SJCRH30 (cell line): ENCODE data around the gene GAREM2. TPM values are rescaled to one million over a fixed set of nuclear protein-coding genes. Genes with fewer than 3 reads are reported as not detected.
"Not testable (repeated sequence)": the region's sequence is repeated elsewhere in the genome, so short reads cannot be mapped to it uniquely, and the experiment has no call there.

Experiments
- DNase-seq, 2 experiments: peaks; one replicate each; pipeline ENCODE4 v3.0.0-alpha.2; 2015 to 2020
- H3K27ac ChIP-seq: fragments of 250-450 bp; sonication (Bioruptor Pico); 2 replicates; pipeline ENCODE4 v1.5.1; 2020; ENCODE audit warnings: mild to moderate bottlenecking, moderate library complexity
- H3K27me3 ChIP-seq: fragments of 250-450 bp; sonication (Bioruptor Pico); 2 replicates; pipeline ENCODE4 v1.5.1; 2020; ENCODE audit warnings: mild to moderate bottlenecking, moderate library complexity
- H3K36me3 ChIP-seq: fragments of 250-450 bp; sonication (Bioruptor Pico); 2 replicates; pipeline ENCODE4 v1.5.1; 2020; ENCODE audit warnings: mild to moderate bottlenecking, moderate library complexity
- H3K4me1 ChIP-seq: fragments of 250-450 bp; sonication (Bioruptor Pico); 2 replicates; pipeline ENCODE4 v1.5.1; 2020; ENCODE audit warnings: mild to moderate bottlenecking, moderate library complexity
- H3K4me3 ChIP-seq: fragments of 250-450 bp; sonication (Bioruptor Pico); 2 replicates; pipeline ENCODE4 v1.5.1; 2020; ENCODE audit warnings: mild to moderate bottlenecking, moderate library complexity
- H3K9me3 ChIP-seq: fragments of 250-450 bp; sonication (Bioruptor Pico); replicated peaks from 2 replicates; pipeline ENCODE4 v1.5.1; 2020; ENCODE audit warnings: mild to moderate bottlenecking, moderate library complexity
- total RNA-seq: library from RNA; depleted of rRNA; stranded (reverse); fragments of >200 nt; shearing (Covaris generic); gene quantifications from 2 replicates; pipeline ENCODE4 v1.2.3, GENCODE V29; 2014

Gene GAREM2
- total RNA-seq, 1 experiment from 2014 or later, result 4.9 TPM

GRCh38 chr2:26162963-26163362 lies 9.9 kb upstream of the GAREM2 start:
- no peak overlapping the region for H3K27ac ChIP-seq
- H3K4me1 ChIP-seq, result no peaks in the 10 kb centered on the region
- no peak for DNase-seq
- H3K27me3 ChIP-seq, result no peaks in the 10 kb centered on the region
- H3K9me3 ChIP-seq, result no peaks in the 10 kb centered on the region
- no peak overlapping the region for H3K4me3 ChIP-seq
- H3K36me3 ChIP-seq, result no peaks in the 10 kb centered on the region

- H3K27ac ChIP-seq, result no peak overlapping the region
- DNase-seq, result no peak
- no peaks in the 10 kb centered on the region for H3K4me1 ChIP-seq
- no peak overlapping the region for H3K4me3 ChIP-seq
- H3K36me3 ChIP-seq, result no peaks in the 10 kb centered on the region
- no peaks in the 10 kb centered on the region; the same call in 1 of the 2 replicates for H3K27me3 ChIP-seq
- no peaks in the 10 kb centered on the region for H3K9me3 ChIP-seq
These were observed 8.7 kb upstream of the GAREM2 start for GRCh38 chr2:26164231-26164630.

- peaks cover 2% of the 10 kb centered on the region; the same call in 1 of the 2 replicates for H3K27me3 ChIP-seq
- no peak for DNase-seq
- H3K9me3 ChIP-seq, result no peaks in the 10 kb centered on the region
- H3K4me1 ChIP-seq, result no peaks in the 10 kb centered on the region
- no peaks in the 10 kb centered on the region for H3K36me3 ChIP-seq
- H3K27ac ChIP-seq, result no peak overlapping the region
- no peak overlapping the region for H3K4me3 ChIP-seq
These were observed 8.2 kb upstream of the GAREM2 start for GRCh38 chr2:26164641-26165211.

GRCh38 chr2:26165403-26165802 lies 7.5 kb upstream of the GAREM2 start:
- H3K36me3 ChIP-seq, result no peaks in the 10 kb centered on the region
- H3K27me3 ChIP-seq, result peaks cover 2% of the 10 kb centered on the region; the same call in 1 of the 2 replicates
- no peak for DNase-seq
- no peak overlapping the region for H3K4me3 ChIP-seq
- no peaks in the 10 kb centered on the region for H3K4me1 ChIP-seq
- H3K9me3 ChIP-seq, result no peaks in the 10 kb centered on the region
- H3K27ac ChIP-seq, result no peak overlapping the region

- H3K9me3 ChIP-seq, H3K4me3 ChIP-seq, H3K36me3 ChIP-seq, H3K27me3 ChIP-seq, DNase-seq, H3K4me1 ChIP-seq, H3K27ac ChIP-seq: not testable (repeated sequence)
These were observed 6.3 kb upstream of the GAREM2 start for GRCh38 chr2:26166541-26166940.

GRCh38 chr2:26168785-26169184 lies 4.1 kb upstream of the GAREM2 start:
- Histone ChIP-seq H3K27me3 (peaks cover 2% of the 10 kb centered on the region; the same call in 1 of the 2 replicates), H3K27ac (no peak overlapping the region), H3K36me3 (no peaks in the 10 kb centered on the region), H3K4me1 (no peaks in the 10 kb centered on the region), H3K4me3 (no peak overlapping the region), H3K9me3 (no peaks in the 10 kb centered on the region)
- DNase-seq, result no peak

GRCh38 chr2:26169226-26169625 lies 3.7 kb upstream of the GAREM2 start:
- H3K27me3 ChIP-seq, result peaks cover 2% of the 10 kb centered on the region; the same call in 1 of the 2 replicates
- no peaks in the 10 kb centered on the region for H3K36me3 ChIP-seq
- H3K9me3 ChIP-seq, result no peaks in the 10 kb centered on the region
- H3K4me3 ChIP-seq, result no peak overlapping the region
- no peak for DNase-seq
- no peaks in the 10 kb centered on the region for H3K4me1 ChIP-seq
- H3K27ac ChIP-seq, result no peak overlapping the region

GRCh38 chr2:26169681-26170414 lies 3.0 kb upstream of the GAREM2 start:
- H3K27ac ChIP-seq, result no peak overlapping the region
- H3K27me3 ChIP-seq, result peaks cover 2% of the 10 kb centered on the region; the same call in 1 of the 2 replicates
- no peaks in the 10 kb centered on the region for H3K36me3 ChIP-seq
- H3K4me1 ChIP-seq, result no peaks in the 10 kb centered on the region
- DNase-seq, result no peak
- no peak overlapping the region for H3K4me3 ChIP-seq
- H3K9me3 ChIP-seq, result no peaks in the 10 kb centered on the region

GRCh38 chr2:26170795-26171194 lies 2.1 kb upstream of the GAREM2 start:
- H3K36me3 ChIP-seq, result no peaks in the 10 kb centered on the region
- no peak overlapping the region for H3K4me3 ChIP-seq
- no peak overlapping the region for H3K27ac ChIP-seq
- DNase-seq, result no peak
- peaks cover 2% of the 10 kb centered on the region; the same call in 1 of the 2 replicates for H3K27me3 ChIP-seq
- no peaks in the 10 kb centered on the region for H3K4me1 ChIP-seq
- H3K9me3 ChIP-seq, result no peaks in the 10 kb centered on the region

- peak in 1 of 2 experiments; percentile 30 for DNase-seq
- no peaks in the 10 kb centered on the region for H3K4me1 ChIP-seq
- H3K9me3 ChIP-seq, result no peaks in the 10 kb centered on the region
- H3K27me3 ChIP-seq, result peaks cover 2% of the 10 kb centered on the region; the same call in 1 of the 2 replicates
- no peaks in the 10 kb centered on the region for H3K36me3 ChIP-seq
- no peak overlapping the region for H3K27ac ChIP-seq
- peak overlapping the region; percentile 40 for H3K4me3 ChIP-seq
These were observed 558 bp upstream of the GAREM2 start for GRCh38 chr2:26172189-26172870.

- Histone ChIP-seq H3K36me3 (no peaks in the 10 kb centered on the region), H3K4me3 (peak overlapping the region; percentile 73), H3K27ac (no peak overlapping the region), H3K27me3 (peaks cover 2% of the 10 kb centered on the region; the same call in 1 of the 2 replicates), H3K9me3 (no peaks in the 10 kb centered on the region), H3K4me1 (no peaks in the 10 kb centered on the region)
- no peak for DNase-seq
These were observed 1.0 kb downstream of the GAREM2 start for GRCh38 chr2:26173776-26174482.

GRCh38 chr2:26174691-26175465 lies 2.0 kb downstream of the GAREM2 start:
- no peaks in the 10 kb centered on the region for H3K9me3 ChIP-seq
- no peaks in the 10 kb centered on the region; the same call in 1 of the 2 replicates for H3K27me3 ChIP-seq
- peak in 1 of 2 experiments; percentile 27 for DNase-seq
- H3K36me3 ChIP-seq, result no peaks in the 10 kb centered on the region
- H3K4me1 ChIP-seq, result no peaks in the 10 kb centered on the region
- no peak overlapping the region for H3K4me3 ChIP-seq
- no peak overlapping the region for H3K27ac ChIP-seq

GRCh38 chr2:26175466-26176278 lies 2.8 kb downstream of the GAREM2 start:
- Histone ChIP-seq H3K4me3 (no peak overlapping the region), H3K27ac (no peak overlapping the region), H3K4me1 (no peaks in the 10 kb centered on the region), H3K9me3 (no peaks in the 10 kb centered on the region), H3K36me3 (no peaks in the 10 kb centered on the region), H3K27me3 (no peaks in the 10 kb centered on the region)
- no peak for DNase-seq
